ENCODE results near the gene RPL3.
"Not testable (repeated sequence)": the region's sequence is repeated elsewhere in the genome, so short reads cannot be mapped to it uniquely, and the experiment has no call there.

Gene RPL3

GRCh38 chr22:39320616-39321029 is 1.2 kb upstream of the RPL3 start:
- peak overlapping the region in 1 of 2 experiments; percentile 99 for H3K4me3 ChIP-seq (ENCODE audit: insufficient read depth in 1 of 2, low read depth in 1 of 2, low read length in 2 of 2)
- H4K91ac ChIP-seq (ENCODE audit: low read length); H3K27ac ChIP-seq (ENCODE audit: low read length, poor library complexity, severe bottlenecking); H3K23ac ChIP-seq (ENCODE audit: low read length in 2 of 2); H2BK5ac ChIP-seq (ENCODE audit: low read depth, low read length, poor library complexity, severe bottlenecking); H3K4me2 ChIP-seq (ENCODE audit: low read length, poor library complexity, severe bottlenecking); H3K27me3 ChIP-seq (ENCODE audit: control insufficient read depth in 1 of 2, insufficient read depth in 1 of 2, low read length in 2 of 2); DNase-seq; H2BK15ac ChIP-seq (ENCODE audit: low read depth, poor library complexity, severe bottlenecking); H3K4me1 ChIP-seq (ENCODE audit: control insufficient read depth, insufficient read depth, low read depth, low read length); H3K14ac ChIP-seq (ENCODE audit: low read length in 2 of 2); H2AFZ ChIP-seq (ENCODE audit: low read depth, low read length); H3K9me3 ChIP-seq (ENCODE audit: control insufficient read depth, low read length); H3K79me1 ChIP-seq (replicated peaks; ENCODE audit: low read length, poor library complexity, severe bottlenecking): not testable (repeated sequence)
- H3K36me3 ChIP-seq (ENCODE audit: control insufficient read depth in 1 of 2, insufficient read depth in 2 of 2, low read depth in 1 of 2, low read length in 2 of 2): peaks cover 18 to 31% of the 10 kb centered on the region in 2 experiments
- peak overlapping the region; percentile 52 for H2BK120ac ChIP-seq (ENCODE audit: low read depth, low read length)
- peak overlapping the region; percentile 0 to 82 for H2BK12ac ChIP-seq (ENCODE audit: low read length in 2 of 2)
- peak overlapping the region; percentile 98 for H4K8ac ChIP-seq (ENCODE audit: low read length)
- H2AK5ac ChIP-seq (ENCODE audit: low read length, severe bottlenecking): peak overlapping the region; percentile 29
- H3K18ac ChIP-seq (ENCODE audit: low read depth in 1 of 2, low read length in 2 of 2): peak overlapping the region in 1 of 2 experiments; percentile 22
- H3K4ac ChIP-seq (ENCODE audit: low read depth in 1 of 2, low read length in 2 of 2): peak overlapping the region in 1 of 2 experiments; percentile 8
- H3K9ac ChIP-seq (ENCODE audit: low read length): peak overlapping the region; percentile 100
- WGBS: 91% methylated on average over 24 of the region's 24 CpGs

DNA sequence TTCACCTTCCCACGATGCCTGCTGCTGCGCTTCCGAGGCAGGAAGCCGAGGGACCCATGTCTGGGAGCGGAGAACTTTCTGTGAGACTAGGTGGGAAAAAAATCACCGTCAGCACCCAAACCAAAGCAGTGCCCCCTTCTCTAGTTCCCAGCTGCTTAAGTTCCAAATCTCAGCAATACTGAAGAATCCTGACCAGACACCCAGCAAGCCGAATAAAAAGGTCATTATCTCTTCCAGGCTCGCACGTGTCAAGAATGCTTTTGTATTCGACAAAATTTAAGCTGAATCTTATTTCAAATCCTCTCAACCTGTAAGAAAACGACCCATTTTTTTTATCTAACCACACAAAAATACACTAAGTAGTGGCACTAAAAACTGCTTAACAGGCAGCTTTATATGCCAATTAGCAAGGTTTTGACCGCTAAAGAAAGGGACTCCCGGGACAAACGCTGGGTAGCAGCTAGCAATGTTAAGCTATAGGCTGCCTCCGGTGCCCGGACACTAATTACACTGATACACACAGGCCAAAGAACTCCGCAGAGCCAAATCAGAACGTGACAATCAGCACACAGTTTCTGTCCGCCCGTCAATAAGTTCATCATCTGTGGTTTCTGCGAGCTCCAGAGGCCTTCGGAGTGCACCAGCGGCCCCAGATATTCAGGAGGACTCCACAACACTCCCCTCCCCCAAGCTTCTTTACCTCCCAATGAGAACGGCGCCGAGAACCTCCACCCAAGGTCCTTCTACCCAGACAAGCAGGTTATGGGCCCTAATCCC is 728 bp downstream of the RPL3 start:
- H3K23ac ChIP-seq (ENCODE audit: low read length in 2 of 2): no peak overlapping the region
- no peak for DNase-seq
- H3K14ac ChIP-seq (ENCODE audit: low read length in 2 of 2): peak overlapping the region in 1 of 2 experiments; percentile 93
- no peak overlapping the region for H2AFZ ChIP-seq (ENCODE audit: low read depth, low read length)
- H3K4me3 ChIP-seq (ENCODE audit: insufficient read depth in 1 of 2, low read depth in 1 of 2, low read length in 2 of 2): peak overlapping the region; percentile 84 to 99
- peak overlapping the region; percentile 100 for H3K9ac ChIP-seq (ENCODE audit: low read length)
- no peak overlapping the region for H2BK15ac ChIP-seq (ENCODE audit: low read depth, poor library complexity, severe bottlenecking)
- no peaks in the 10 kb centered on the region for H3K79me1 ChIP-seq (replicated peaks; ENCODE audit: low read length, poor library complexity, severe bottlenecking)
- H3K27me3 ChIP-seq (ENCODE audit: control insufficient read depth in 1 of 2, insufficient read depth in 1 of 2, low read length in 2 of 2): no peaks in the 10 kb centered on the region
- H2AK5ac ChIP-seq (ENCODE audit: low read length, severe bottlenecking): peak overlapping the region; percentile 72
- H2BK120ac ChIP-seq (ENCODE audit: low read depth, low read length): peak overlapping the region; percentile 61
- peak overlapping the region; percentile 83 to 98 for H3K18ac ChIP-seq (ENCODE audit: low read depth in 1 of 2, low read length in 2 of 2)
- H3K4me2 ChIP-seq (ENCODE audit: low read length, poor library complexity, severe bottlenecking): peak overlapping the region; percentile 94
- H3K4me1 ChIP-seq (ENCODE audit: control insufficient read depth, insufficient read depth, low read depth, low read length): peaks cover 24% of the 10 kb centered on the region
- peaks cover 37 to 50% of the 10 kb centered on the region in 2 experiments for H3K36me3 ChIP-seq (ENCODE audit: control insufficient read depth in 1 of 2, insufficient read depth in 2 of 2, low read depth in 1 of 2, low read length in 2 of 2)
- H3K9me3 ChIP-seq (ENCODE audit: control insufficient read depth, low read length): no peaks in the 10 kb centered on the region
- H4K91ac ChIP-seq (ENCODE audit: low read length): peak overlapping the region; percentile 83
- peak overlapping the region; percentile 92 for H4K8ac ChIP-seq (ENCODE audit: low read length)
- peak overlapping the region; percentile 61 for H2BK5ac ChIP-seq (ENCODE audit: low read depth, low read length, poor library complexity, severe bottlenecking)
- H2BK12ac ChIP-seq (ENCODE audit: low read length in 2 of 2): peak overlapping the region in 1 of 2 experiments; percentile 60
- H3K4ac ChIP-seq (ENCODE audit: low read depth in 1 of 2, low read length in 2 of 2): peak overlapping the region; percentile 78 to 81
- WGBS: 0% methylated on average over 23 of the region's 26 CpGs
- H3K27ac ChIP-seq (ENCODE audit: low read length, poor library complexity, severe bottlenecking): peak overlapping the region; percentile 95

- H3K4ac ChIP-seq (ENCODE audit: low read depth in 1 of 2, low read length in 2 of 2): no peak overlapping the region
- H3K79me1 ChIP-seq (replicated peaks; ENCODE audit: low read length, poor library complexity, severe bottlenecking): no peaks in the 10 kb centered on the region
- H2BK12ac ChIP-seq (ENCODE audit: low read length in 2 of 2): no peak overlapping the region
- no peak overlapping the region for H2AK5ac ChIP-seq (ENCODE audit: low read length, severe bottlenecking)
- H3K9ac ChIP-seq (ENCODE audit: low read length): peak overlapping the region; percentile 100
- H3K4me2 ChIP-seq (ENCODE audit: low read length, poor library complexity, severe bottlenecking): peak overlapping the region; percentile 94
- no peaks in the 10 kb centered on the region for H3K27me3 ChIP-seq (ENCODE audit: control insufficient read depth in 1 of 2, insufficient read depth in 1 of 2, low read length in 2 of 2)
- peak overlapping the region; percentile 84 to 99 for H3K4me3 ChIP-seq (ENCODE audit: insufficient read depth in 1 of 2, low read depth in 1 of 2, low read length in 2 of 2)
- H3K9me3 ChIP-seq (ENCODE audit: control insufficient read depth, low read length): no peaks in the 10 kb centered on the region
- H3K36me3 ChIP-seq (ENCODE audit: control insufficient read depth in 1 of 2, insufficient read depth in 2 of 2, low read depth in 1 of 2, low read length in 2 of 2): peaks cover 45 to 58% of the 10 kb centered on the region in 2 experiments
- no peak overlapping the region for H3K14ac ChIP-seq (ENCODE audit: low read length in 2 of 2)
- WGBS: 5% methylated on average over 8 of the region's 9 CpGs
- no peak overlapping the region for H2BK5ac ChIP-seq (ENCODE audit: low read depth, low read length, poor library complexity, severe bottlenecking)
- no peak overlapping the region for H3K18ac ChIP-seq (ENCODE audit: low read depth in 1 of 2, low read length in 2 of 2)
- no peak overlapping the region for H4K8ac ChIP-seq (ENCODE audit: low read length)
- no peak overlapping the region for H2BK15ac ChIP-seq (ENCODE audit: low read depth, poor library complexity, severe bottlenecking)
- peaks cover 31% of the 10 kb centered on the region for H3K4me1 ChIP-seq (ENCODE audit: control insufficient read depth, insufficient read depth, low read depth, low read length)
- peak overlapping the region; percentile 95 for H3K27ac ChIP-seq (ENCODE audit: low read length, poor library complexity, severe bottlenecking)
- peak; percentile 68 for DNase-seq
- H2AFZ ChIP-seq (ENCODE audit: low read depth, low read length): no peak overlapping the region
- no peak overlapping the region for H4K91ac ChIP-seq (ENCODE audit: low read length)
- H2BK120ac ChIP-seq (ENCODE audit: low read depth, low read length): no peak overlapping the region
- H3K23ac ChIP-seq (ENCODE audit: low read length in 2 of 2): peak overlapping the region in 1 of 2 experiments; percentile 30
Measured at GRCh38 chr22:39317775-39318506, 1.5 kb downstream of the RPL3 start.
